Endodermal cell (in vitro differentiated cells): Measurements from ENCODE around the gene INPP4B. TPM values are rescaled to one million over a fixed set of nuclear protein-coding genes. Genes with fewer than 3 reads are reported as not detected.

ENCODE experiments used
- DNase-seq: peaks from one replicate; pipeline ENCODE4 v3.0.0-alpha.2; 2017
- H3K27ac ChIP-seq: 2 replicates; pipeline ENCODE4 v1.5.1; 2013; ENCODE audit warnings: mild to moderate bottlenecking, low read depth, low read length, moderate library complexity
- H3K27me3 ChIP-seq: 2 replicates; pipeline ENCODE4 v1.6.1; 2013; ENCODE audit warnings: mild to moderate bottlenecking, low read length, moderate library complexity; ENCODE audit not compliant: insufficient read depth, control insufficient read depth, poor library complexity, severe bottlenecking
- H3K36me3 ChIP-seq: 2 replicates; pipeline ENCODE4 v1.7.0; 2013; ENCODE audit warnings: mild to moderate bottlenecking, low read length, moderate library complexity; ENCODE audit not compliant: control insufficient read depth, insufficient read depth
- H3K4me1 ChIP-seq: one replicate; pipeline ENCODE4 v1.7.0; 2013; ENCODE audit warnings: low read length; ENCODE audit not compliant: control insufficient read depth, insufficient read depth
- H3K4me3 ChIP-seq: 2 replicates; pipeline ENCODE4 v1.5.1; 2013; ENCODE audit warnings: mild to moderate bottlenecking, low read length, moderate library complexity
- H3K9ac ChIP-seq: 2 replicates; pipeline ENCODE4 v1.6.1; 2013; ENCODE audit warnings: mild to moderate bottlenecking, low read length, moderate library complexity; ENCODE audit not compliant: poor library complexity, severe bottlenecking; ENCODE audit errors: extremely low read depth
- H3K9me3 ChIP-seq: 2 replicates; pipeline ENCODE4 v1.6.1; 2013; ENCODE audit warnings: mild to moderate bottlenecking, low read length, moderate library complexity; ENCODE audit not compliant: control insufficient read depth
- H3K27ac Mint-ChIP-seq: 2 replicates; pipeline ENCODE4 v1.8.0; 2020; ENCODE audit warnings: mixed read lengths
- H3K27me3 Mint-ChIP-seq: 2 replicates; pipeline ENCODE4 v1.8.0; 2021; ENCODE audit warnings: mild to moderate bottlenecking, mixed read lengths; ENCODE audit not compliant: insufficient read depth
- H3K36me3 Mint-ChIP-seq: 2 replicates; pipeline ENCODE4 v1.8.0; 2020; ENCODE audit warnings: low read depth, mixed read lengths
- H3K4me1 Mint-ChIP-seq: 2 replicates; pipeline ENCODE4 v1.8.0; 2020; ENCODE audit warnings: mixed read lengths
- H3K4me3 Mint-ChIP-seq: 2 replicates; pipeline ENCODE4 v1.8.0; 2020; ENCODE audit warnings: mild to moderate bottlenecking, moderate library complexity, mixed read lengths
- H3K9me3 Mint-ChIP-seq: 2 replicates; pipeline ENCODE4 v1.8.0; 2020; ENCODE audit warnings: mild to moderate bottlenecking, mixed read lengths
- WGBS, 2 experiments: methylation state at CpG; one replicate each; pipeline versions ENCODE4 v1.1.5 to v1.1.7; 2013; ENCODE audit warnings: missing lambda C conversion rate in 2 of 2, mixed read lengths in 1 of 2; ENCODE audit not compliant: insufficient coverage in 1 of 2, insufficient read length in 1 of 2; 5-methylcytosine and 5-hydroxymethylcytosine counted together
- total RNA-seq, 2 donors: library from RNA; stranded (reverse); fragmentation: NEBNext Ultra II Directional in 1 of 2; extraction: Animal tissue kit (Norgen Biotek cat#: 25700) in 1 of 2; gene quantifications; 2 replicates in 1 of 2; 3 replicates in 1 of 2; pipeline ENCODE4 v1.2.1, GENCODE V29; 2021
- TF ChIP-seq, protein P1 (sequence below): fragments of 200-600 bp; sonication (generic); conservative IDR thresholded peaks from 2 replicates; pipeline ENCODE4 v1.5.0; 2021; ENCODE audit warnings: antibody characterized with exemption, mild to moderate bottlenecking

Gene INPP4B
- total RNA-seq, 2 donors from 2014 or later: 0.64 to 0.66 TPM

DNA sequence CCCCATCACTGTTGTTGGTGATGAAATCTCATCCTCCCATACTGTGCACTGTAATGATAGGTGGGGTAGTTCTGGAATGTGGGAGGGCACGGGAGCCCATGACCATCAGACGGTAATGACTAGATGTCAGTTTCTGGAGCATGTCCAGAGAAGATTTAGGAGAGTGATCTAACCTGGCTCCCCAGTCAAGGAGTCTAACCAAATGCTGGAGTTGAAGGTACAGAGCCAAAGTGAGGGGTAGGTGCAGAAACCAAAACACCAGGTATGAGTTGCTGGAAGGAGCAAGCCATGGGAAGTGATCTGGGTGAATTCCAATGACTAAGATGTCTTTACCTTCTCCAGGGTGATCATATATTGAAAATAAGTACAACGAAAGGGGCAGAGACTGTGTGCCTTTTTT is 296.9 kb downstream of the INPP4B start:
- no peak overlapping the region for H3K27ac ChIP-seq
- H3K36me3 ChIP-seq: no peaks in the 10 kb centered on the region
- no peaks in the 10 kb centered on the region for H3K9me3 ChIP-seq
- H3K9ac ChIP-seq: no peak overlapping the region
- TF ChIP-seq, protein P1, sequence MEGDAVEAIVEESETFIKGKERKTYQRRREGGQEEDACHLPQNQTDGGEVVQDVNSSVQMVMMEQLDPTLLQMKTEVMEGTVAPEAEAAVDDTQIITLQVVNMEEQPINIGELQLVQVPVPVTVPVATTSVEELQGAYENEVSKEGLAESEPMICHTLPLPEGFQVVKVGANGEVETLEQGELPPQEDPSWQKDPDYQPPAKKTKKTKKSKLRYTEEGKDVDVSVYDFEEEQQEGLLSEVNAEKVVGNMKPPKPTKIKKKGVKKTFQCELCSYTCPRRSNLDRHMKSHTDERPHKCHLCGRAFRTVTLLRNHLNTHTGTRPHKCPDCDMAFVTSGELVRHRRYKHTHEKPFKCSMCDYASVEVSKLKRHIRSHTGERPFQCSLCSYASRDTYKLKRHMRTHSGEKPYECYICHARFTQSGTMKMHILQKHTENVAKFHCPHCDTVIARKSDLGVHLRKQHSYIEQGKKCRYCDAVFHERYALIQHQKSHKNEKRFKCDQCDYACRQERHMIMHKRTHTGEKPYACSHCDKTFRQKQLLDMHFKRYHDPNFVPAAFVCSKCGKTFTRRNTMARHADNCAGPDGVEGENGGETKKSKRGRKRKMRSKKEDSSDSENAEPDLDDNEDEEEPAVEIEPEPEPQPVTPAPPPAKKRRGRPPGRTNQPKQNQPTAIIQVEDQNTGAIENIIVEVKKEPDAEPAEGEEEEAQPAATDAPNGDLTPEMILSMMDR: no peak
- WGBS, 2 experiments: 95 to 100% methylated on average over 2 to 3 of the region's 3 CpGs
- Mint-ChIP-seq H3K27ac (no peak overlapping the region), H3K27me3 (no peaks in the 10 kb centered on the region), H3K4me3 (no peak overlapping the region), H3K4me1 (peaks cover 10% of the 10 kb centered on the region), H3K9me3 (no peaks in the 10 kb centered on the region), H3K36me3 (no peaks in the 10 kb centered on the region)
- DNase-seq: no peak
- no peak overlapping the region for H3K4me3 ChIP-seq
- H3K4me1 ChIP-seq: peaks cover 5% of the 10 kb centered on the region
- H3K27me3 ChIP-seq: no peaks in the 10 kb centered on the region

- H3K27ac Mint-ChIP-seq: no peak overlapping the region
- no peak overlapping the region for H3K4me3 ChIP-seq
- no peak for DNase-seq
- no peak overlapping the region for H3K27ac ChIP-seq
- H3K9ac ChIP-seq: no peak overlapping the region
- no CpG with 5 or more reads among the region's 1 CpG for WGBS, 2 experiments
- no peaks in the 10 kb centered on the region for H3K36me3 Mint-ChIP-seq
- no peak overlapping the region for H3K4me3 Mint-ChIP-seq
- no peaks in the 10 kb centered on the region for H3K27me3 Mint-ChIP-seq
- no peaks in the 10 kb centered on the region for H3K27me3 ChIP-seq
- TF ChIP-seq, protein P1: no peak
- H3K4me1 ChIP-seq: peaks cover 5% of the 10 kb centered on the region
- no peaks in the 10 kb centered on the region for H3K9me3 ChIP-seq
- H3K9me3 Mint-ChIP-seq: no peaks in the 10 kb centered on the region
- no peaks in the 10 kb centered on the region for H3K36me3 ChIP-seq
- H3K4me1 Mint-ChIP-seq: peaks cover 10% of the 10 kb centered on the region
Measured at GRCh38 chr4:142548491-142548890, 297.6 kb downstream of the INPP4B start.

- H3K9me3 ChIP-seq: no peaks in the 10 kb centered on the region
- DNase-seq: no peak
- no peak overlapping the region for H3K4me3 Mint-ChIP-seq
- no peaks in the 10 kb centered on the region for H3K36me3 Mint-ChIP-seq
- H3K27me3 Mint-ChIP-seq: no peaks in the 10 kb centered on the region
- 0% methylated on average over 1 of the region's 1 CpG; no CpG with 5 or more reads in 1 of the 2 experiments for WGBS, 2 experiments
- peaks cover 10% of the 10 kb centered on the region for H3K4me1 Mint-ChIP-seq
- H3K4me3 ChIP-seq: no peak overlapping the region
- TF ChIP-seq, protein P1: no peak
- H3K36me3 ChIP-seq: no peaks in the 10 kb centered on the region
- H3K4me1 ChIP-seq: peaks cover 5% of the 10 kb centered on the region
- no peak overlapping the region for H3K9ac ChIP-seq
- H3K9me3 Mint-ChIP-seq: no peaks in the 10 kb centered on the region
- H3K27me3 ChIP-seq: no peaks in the 10 kb centered on the region
- H3K27ac Mint-ChIP-seq: no peak overlapping the region
- H3K27ac ChIP-seq: no peak overlapping the region
Measured at GRCh38 chr4:142547974-142548373, 298.1 kb downstream of the INPP4B start.
